Measurements from ENCODE around the gene C16orf95. TPM values are rescaled to one million over a fixed set of nuclear protein-coding genes. Genes with fewer than 3 reads are reported as not detected.

Gene C16orf95, protein sequence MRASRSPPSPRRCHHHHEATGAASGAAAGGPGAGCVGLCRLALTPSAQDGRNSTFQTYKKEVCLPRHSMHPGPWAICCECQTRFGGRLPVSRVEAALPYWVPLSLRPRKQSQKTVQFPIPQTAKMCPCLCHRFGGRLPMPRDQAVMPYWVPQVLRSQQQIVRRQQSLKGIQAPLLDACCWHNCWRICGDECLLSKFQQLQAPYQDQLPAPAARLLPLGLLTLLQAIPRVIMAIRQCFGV
- total RNA-seq (2022; extraction: Qiagen RNA extraction; ENCODE audit: low read depth): 3.8 to 7.4 TPM (median 6.6 TPM) in 5 replicates

DNA sequence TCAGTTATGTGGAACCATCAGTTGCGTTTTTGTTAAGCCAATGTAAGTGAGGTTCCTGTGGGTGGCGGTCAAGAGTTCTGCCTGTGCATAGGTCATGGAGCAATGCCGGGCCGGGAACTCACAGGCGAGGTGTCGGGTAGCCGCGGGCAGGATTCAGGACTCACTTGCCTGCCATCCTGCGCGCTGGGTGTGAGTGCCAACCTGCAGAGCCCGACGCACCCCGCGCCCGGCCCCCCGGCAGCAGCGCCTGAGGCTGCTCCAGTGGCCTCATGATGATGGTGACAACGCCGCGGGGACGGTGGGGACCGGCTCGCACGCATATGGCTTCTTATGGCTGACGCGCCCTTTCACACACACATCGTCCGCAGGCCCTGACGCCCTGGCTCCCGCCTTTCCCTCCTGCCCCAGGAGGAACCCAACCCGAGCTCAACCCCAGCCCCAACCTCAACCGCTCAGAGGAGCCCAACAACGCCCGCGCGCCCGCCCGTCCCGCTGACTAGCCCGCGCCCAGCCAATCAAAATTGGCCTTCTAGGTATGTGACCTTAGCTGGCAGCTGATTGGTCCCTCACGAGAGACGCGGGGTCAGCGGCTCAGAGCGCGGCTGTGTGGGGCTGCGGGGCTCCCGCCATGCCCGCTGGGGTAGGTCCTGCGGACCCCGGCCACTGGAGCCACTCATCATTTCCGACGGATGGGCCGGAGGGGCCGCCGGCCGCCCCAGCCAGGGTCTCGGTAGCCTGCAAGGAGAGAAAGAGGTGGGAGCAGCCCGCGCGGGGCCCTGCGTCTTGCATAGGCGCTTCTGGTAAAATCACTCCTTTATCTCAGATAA is at the start of gene C16orf95:
C16orf95 (minus strand) TSS at position 470 of the 827 bp plus-strand sequence; CDS start at position 320, 150 bp downstream.

Other genes with a start within 250 kb of the C16orf95 start
- gene FBXO31, start 66.4 kb upstream of the C16orf95 start, total RNA-seq (2022; extraction: Qiagen RNA extraction; ENCODE audit: low read depth): 20.1 to 23.7 TPM (median 21.6 TPM) in 5 replicates
- 75.6 to 88.3 TPM (median 87.4 TPM) in 5 replicates for gene MAP1LC3B, start 74.9 kb upstream of the C16orf95 start, total RNA-seq (2022; extraction: Qiagen RNA extraction; ENCODE audit: low read depth)
- gene ZCCHC14, start 175.6 kb upstream of the C16orf95 start, total RNA-seq (2022; extraction: Qiagen RNA extraction; ENCODE audit: low read depth): 8.4 to 11.6 TPM (median 10.4 TPM) in 5 replicates